NCI-H128 (cell line): ENCODE data around the gene ZNF483.
"Not testable (repeated sequence)": the region's sequence is repeated elsewhere in the genome, so short reads cannot be mapped to it uniquely, and the experiment has no call there.

Experiments used
- DNase-seq: peaks from one replicate; lab custom pipeline; 2025; ENCODE audit not compliant: unreplicated experiment; lab: John Stamatoyannopoulos, UW

ZNF483 gene

GRCh38 chr9:111525056-111525977 lies at the start of gene ZNF483:
Gene ZNF483, plus strand, starts transcription at chr9:111525179. Its CDS starts 2,217 bp downstream, at chr9:111527396.
- DNase-seq: peak; percentile 77

GRCh38 chr9:111475195-111475594 lies 49.8 kb upstream of the ZNF483 start:
- DNase-seq: no peak

GRCh38 chr9:111477677-111478076 lies 47.3 kb upstream of the ZNF483 start:
- DNase-seq: no peak

GRCh38 chr9:111481885-111482636 lies 42.9 kb upstream of the ZNF483 start:
- peak; percentile 12 for DNase-seq

- DNase-seq: no peak
Observed at GRCh38 chr9:111482694-111483438, 42.1 kb upstream of the ZNF483 start.

DNA sequence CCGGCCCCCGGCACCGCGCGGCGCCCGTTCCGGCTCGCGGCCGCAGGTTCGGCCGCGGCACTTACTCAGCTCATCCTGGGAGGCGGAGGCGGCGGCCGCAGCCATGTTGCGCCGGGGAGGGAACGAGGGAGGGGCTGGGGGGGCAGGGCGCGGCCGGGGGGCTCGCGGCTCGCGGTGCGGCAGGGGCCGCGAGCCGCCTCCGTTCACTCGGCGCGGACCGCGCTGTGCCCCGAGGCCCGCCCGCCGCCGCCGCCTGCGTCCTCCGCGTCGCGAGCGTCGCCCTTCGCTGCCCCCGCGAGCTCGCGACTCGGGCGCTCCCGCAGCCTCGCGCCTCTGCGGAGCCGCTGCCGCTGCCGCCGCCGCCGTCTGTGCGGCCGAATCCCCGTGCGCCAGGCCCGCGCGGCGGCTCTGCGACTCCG lies 41.5 kb upstream of the ZNF483 start:
- DNase-seq: no peak

DNA sequence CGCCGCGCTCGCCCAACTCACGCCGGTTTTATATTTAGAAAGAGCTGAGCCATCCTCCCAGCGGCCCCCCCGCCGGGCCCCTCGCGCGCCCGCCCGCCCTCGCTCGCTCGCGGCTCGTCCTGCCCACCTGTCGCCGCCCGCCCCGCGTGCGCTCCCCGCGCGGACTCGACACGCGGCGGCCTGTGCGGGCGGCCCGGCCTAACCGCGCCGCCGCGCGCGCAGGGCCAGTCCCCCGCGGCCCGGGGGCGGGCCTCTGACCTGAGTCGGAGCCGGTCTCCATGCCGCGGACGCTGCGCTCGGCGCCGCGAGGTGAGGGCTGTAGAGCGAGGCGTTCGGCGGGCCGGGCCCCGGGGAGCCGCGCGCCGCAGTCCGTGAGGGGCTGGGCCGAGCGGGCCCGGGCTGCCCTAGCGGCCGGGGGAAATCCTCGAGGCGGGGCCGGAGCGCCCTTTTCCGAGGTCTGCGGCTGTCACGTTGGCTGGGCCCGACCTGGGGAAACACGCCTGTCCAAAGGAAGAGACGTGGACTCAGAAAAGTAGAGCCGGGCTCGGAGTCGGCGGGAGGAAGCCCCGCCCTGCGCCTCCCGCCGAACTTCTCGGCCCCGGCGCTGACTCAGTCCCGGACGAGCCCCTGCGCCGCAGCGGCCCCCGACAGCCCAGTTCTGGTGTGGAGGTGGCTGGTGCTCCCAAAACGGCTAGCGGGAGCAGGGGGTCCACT lies 41.0 kb upstream of the ZNF483 start, which contains the start of gene ECPAS:
TSS of gene ECPAS (minus strand) at position 526 of the 714 bp plus-strand sequence. CDS start 11,465 bp downstream, outside the sequence.
- no peak for DNase-seq

- DNase-seq: no peak
Observed at GRCh38 chr9:111484572-111484894, 40.4 kb upstream of the ZNF483 start.

- not testable (repeated sequence) for DNase-seq
Observed at GRCh38 chr9:111497196-111497595, 27.8 kb upstream of the ZNF483 start.

DNA sequence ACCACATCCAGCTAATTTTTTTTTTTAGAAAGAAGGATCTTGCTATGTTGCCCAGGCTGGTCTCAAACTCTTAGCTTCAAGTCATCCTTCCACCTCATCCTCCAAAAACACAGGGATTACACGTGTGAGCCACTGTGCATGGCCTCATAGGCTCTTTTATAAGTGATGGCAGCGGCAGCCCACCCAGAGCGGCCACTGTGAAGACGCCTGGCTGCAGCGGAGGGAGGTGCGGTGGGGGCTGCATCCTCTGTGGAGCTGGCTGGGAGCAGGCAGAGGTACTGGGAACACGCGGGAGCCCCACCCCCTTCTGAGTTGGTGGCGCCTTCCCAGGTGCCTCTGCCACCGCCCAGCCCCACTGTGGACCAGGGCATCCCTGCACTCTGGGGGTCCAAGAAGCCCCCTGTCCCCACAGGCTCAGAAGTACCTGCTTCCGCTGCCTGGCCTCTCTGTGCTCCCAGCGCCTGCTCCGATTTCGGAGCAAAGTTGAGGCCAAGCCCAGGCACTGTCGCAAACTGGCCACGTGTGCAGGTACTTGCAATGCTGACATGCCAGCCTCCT lies 23.9 kb upstream of the ZNF483 start:
- no peak for DNase-seq

DNA sequence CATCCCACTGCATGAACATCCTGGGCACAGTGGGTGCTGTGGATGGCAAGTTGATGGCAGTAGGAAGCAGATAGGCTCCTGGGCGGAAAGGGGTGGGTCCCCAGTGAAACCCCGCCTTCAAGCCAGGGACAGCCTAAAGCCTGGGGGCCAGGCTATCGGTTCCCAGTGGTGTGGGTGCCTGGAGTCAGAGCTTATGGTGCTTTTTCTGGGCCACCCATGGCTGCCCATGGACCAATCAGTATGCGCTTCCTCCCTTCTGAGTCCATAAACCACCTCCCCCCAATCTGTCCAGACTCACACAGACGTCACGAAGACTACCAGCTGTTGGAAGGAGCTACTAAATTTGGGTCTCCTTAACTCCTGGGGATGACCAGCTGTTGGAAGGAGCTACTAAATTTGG lies 23.3 kb upstream of the ZNF483 start:
- DNase-seq: no peak

DNA sequence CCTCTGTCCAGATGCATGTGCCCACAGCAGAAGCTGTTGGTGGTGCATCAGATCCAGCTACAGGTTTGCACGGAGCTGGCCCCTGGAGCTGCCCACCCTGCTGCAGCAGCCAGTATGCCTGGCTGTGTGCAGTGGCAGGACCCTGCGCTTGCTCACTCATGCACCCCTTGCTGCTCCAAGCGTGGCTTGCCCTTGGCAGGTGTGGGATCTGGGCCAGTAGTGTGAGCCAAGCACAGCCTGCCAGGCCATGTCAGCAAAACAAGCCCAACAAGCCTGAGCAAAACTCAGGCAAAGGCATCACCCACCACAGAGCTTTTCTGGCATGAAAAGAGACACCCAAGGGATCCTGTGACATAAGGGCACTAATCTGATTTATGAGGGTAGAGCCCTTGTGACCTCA lies 22.5 kb upstream of the ZNF483 start:
- DNase-seq: no peak

DNA sequence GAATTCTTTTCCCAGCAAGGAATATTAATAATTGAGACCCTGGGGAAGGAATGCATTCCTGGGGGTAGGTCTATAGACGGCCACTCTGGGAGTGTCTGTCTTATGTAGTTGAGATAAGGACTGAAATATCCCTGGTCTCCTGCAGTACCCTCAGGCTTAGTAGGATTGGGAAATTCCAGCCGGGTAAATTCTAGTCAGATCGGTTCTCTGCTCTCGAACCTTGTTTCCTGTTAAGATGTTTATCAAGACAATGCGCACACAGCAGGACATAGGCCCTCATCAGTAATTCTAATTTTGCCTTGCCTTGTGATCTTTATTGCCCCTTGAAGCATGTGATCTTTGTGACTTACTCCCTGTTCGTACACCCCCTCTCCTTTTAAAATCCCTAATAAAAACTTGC lies 13.4 kb upstream of the ZNF483 start:
- DNase-seq: not testable (repeated sequence)

- no peak for DNase-seq
Observed at GRCh38 chr9:111514967-111515366, 10.0 kb upstream of the ZNF483 start.

GRCh38 chr9:111516061-111516465 lies 8.9 kb upstream of the ZNF483 start:
- DNase-seq: no peak

- no peak for DNase-seq
Observed at GRCh38 chr9:111524731-111525055, 286 bp upstream of the ZNF483 start.

DNA sequence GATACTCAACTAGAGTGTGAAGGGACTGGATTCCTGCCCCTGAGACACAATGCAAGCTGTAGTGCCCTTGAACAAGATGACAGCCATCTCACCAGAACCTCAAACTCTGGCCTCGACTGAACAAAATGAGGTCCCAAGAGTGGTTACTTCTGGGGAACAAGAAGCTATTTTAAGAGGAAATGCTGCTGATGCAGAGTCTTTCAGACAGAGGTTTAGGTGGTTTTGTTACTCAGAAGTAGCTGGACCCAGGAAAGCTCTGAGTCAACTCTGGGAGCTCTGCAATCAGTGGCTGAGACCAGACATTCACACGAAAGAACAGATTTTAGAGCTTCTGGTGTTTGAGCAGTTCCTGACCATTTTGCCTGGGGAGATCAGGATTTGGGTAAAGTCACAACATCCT lies 2.4 kb downstream of the ZNF483 start:
- DNase-seq: no peak

DNA sequence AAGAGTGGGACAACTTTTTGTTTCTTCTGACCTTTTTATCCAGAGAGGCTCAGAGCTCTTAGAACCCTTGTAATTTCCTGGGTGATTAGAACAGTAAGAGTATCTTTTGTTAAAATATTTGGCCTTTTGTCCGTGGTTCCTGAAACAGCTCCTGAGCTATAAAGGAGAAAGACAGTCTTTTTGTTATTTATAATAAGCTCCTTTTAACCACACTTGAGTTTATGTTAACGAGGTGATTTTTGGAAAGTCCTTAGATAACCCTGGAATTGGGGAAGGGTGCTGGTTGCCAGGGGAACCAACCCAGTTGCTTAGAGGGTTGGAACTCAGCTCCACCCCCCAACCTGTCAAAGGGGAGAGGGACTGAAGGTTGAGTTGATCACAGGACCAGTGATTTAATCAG lies 4.8 kb downstream of the ZNF483 start:
- DNase-seq: no peak

- no peak for DNase-seq
Observed at GRCh38 chr9:111531716-111532115, 6.7 kb downstream of the ZNF483 start.

GRCh38 chr9:111533099-111533790 lies 8.3 kb downstream of the ZNF483 start:
- no peak for DNase-seq
